ENCODE data around the gene ROBO1. TPM values are rescaled to one million over a fixed set of nuclear protein-coding genes. Genes with fewer than 3 reads are reported as not detected.

ROBO1 gene
- total RNA-seq, 1 donor from 2014 or later = 3.1 TPM

DNA sequence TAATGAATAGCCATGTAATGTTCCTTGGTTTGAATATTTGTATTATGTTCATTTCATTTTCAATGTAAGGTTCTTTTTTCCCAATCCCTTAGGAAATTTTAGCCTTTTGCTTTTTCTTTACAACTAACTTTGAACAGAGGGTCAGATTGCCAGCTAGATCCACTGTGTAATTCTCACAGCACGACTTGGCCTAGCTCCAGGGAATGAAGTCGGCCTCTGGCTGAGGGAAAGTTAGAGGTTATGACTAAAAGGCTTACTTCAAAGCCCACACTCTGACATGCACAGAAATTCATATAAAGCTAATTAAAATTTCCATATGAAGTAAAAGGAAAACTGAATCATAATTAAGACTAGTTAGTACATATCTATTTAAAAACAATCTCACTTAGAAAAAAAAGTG, 38.7 kb downstream of the ROBO1 start:
- Mint-ChIP-seq H3K36me3 (ENCODE audit: low read depth) (no peaks in the 10 kb centered on the region), H3K27ac (no peak overlapping the region), H3K27me3 (no peaks in the 10 kb centered on the region), H3K9me3 (peaks cover 3% of the 10 kb centered on the region), H3K4me3 (no peak overlapping the region), H3K4me1 (no peaks in the 10 kb centered on the region)
- ChIA-PET CTCF (no interaction called here), POLR2A (no interaction called here)
- TF ChIP-seq, protein P1, sequence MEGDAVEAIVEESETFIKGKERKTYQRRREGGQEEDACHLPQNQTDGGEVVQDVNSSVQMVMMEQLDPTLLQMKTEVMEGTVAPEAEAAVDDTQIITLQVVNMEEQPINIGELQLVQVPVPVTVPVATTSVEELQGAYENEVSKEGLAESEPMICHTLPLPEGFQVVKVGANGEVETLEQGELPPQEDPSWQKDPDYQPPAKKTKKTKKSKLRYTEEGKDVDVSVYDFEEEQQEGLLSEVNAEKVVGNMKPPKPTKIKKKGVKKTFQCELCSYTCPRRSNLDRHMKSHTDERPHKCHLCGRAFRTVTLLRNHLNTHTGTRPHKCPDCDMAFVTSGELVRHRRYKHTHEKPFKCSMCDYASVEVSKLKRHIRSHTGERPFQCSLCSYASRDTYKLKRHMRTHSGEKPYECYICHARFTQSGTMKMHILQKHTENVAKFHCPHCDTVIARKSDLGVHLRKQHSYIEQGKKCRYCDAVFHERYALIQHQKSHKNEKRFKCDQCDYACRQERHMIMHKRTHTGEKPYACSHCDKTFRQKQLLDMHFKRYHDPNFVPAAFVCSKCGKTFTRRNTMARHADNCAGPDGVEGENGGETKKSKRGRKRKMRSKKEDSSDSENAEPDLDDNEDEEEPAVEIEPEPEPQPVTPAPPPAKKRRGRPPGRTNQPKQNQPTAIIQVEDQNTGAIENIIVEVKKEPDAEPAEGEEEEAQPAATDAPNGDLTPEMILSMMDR (IDR thresholded peaks at IDR 0.05) = no peak
- no peak for ATAC-seq (ENCODE audit: low read depth)
- no peak for DNase-seq
- intact Hi-C loops (cut with micrococcal nuclease) = no loop called here

DNA sequence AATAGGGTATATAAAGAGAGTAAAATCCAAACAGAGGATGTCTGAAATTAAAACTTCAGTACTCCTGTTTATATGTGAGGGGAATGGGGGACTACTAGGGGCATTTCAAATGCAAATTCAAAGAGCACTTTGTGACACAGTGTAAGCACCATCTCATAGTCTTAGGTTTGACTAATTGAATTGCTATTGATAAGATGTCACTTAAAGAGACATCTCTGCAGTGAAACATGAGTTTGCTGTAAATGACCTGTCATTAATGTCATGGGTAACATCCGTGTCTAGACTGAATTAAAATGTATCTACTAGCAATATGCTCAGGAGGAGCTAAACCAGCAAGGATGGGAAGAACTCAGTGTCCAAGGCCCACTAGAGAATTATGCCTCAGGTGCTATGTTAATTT, 41.0 kb downstream of the ROBO1 start:
- ATAC-seq (ENCODE audit: low read depth) (no peak), DNase-seq (no peak)
- Mint-ChIP-seq H3K27me3 (no peaks in the 10 kb centered on the region), H3K27ac (no peak overlapping the region), H3K36me3 (ENCODE audit: low read depth) (no peaks in the 10 kb centered on the region), H3K4me3 (no peak overlapping the region), H3K9me3 (no peaks in the 10 kb centered on the region), H3K4me1 (no peaks in the 10 kb centered on the region)
- POLR2A ChIA-PET = no interaction called here
- CTCF ChIA-PET = no interaction called here
- TF ChIP-seq, protein P1 (IDR thresholded peaks at IDR 0.05) = no peak
- intact Hi-C loops (cut with micrococcal nuclease) = no loop called here

DNA sequence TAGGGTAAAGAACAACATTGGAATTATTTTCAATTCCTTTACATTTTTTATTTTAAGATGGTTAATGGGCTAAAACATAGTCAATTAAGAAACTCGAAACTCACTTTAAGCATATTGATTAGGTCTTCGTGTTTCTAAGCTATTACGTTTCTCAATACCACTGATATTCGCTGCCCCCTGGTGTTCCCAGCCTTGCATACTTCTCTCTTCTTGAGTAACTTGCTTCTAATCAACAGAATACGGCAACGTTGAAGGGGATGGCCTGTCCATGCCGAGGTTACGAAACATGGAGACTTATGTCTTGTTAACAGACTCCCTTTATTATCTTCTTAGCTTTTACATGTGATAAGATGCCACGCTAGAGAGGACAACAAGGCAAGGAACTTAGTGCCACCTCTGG, 43.6 kb downstream of the ROBO1 start:
- H3K4me3 Mint-ChIP-seq = no peak overlapping the region
- no peaks in the 10 kb centered on the region for H3K4me1 Mint-ChIP-seq
- H3K27me3 Mint-ChIP-seq = no peaks in the 10 kb centered on the region
- DNase-seq (no peak), ATAC-seq (ENCODE audit: low read depth) (no peak)
- ChIA-PET POLR2A (no interaction called here), CTCF (no interaction called here)
- no peak overlapping the region for H3K27ac Mint-ChIP-seq
- intact Hi-C loops (cut with micrococcal nuclease) = no loop called here
- TF ChIP-seq, protein P1 (IDR thresholded peaks at IDR 0.05) = no peak
- H3K36me3 Mint-ChIP-seq (ENCODE audit: low read depth) = no peaks in the 10 kb centered on the region
- H3K9me3 Mint-ChIP-seq = peaks cover 2% of the 10 kb centered on the region

DNA sequence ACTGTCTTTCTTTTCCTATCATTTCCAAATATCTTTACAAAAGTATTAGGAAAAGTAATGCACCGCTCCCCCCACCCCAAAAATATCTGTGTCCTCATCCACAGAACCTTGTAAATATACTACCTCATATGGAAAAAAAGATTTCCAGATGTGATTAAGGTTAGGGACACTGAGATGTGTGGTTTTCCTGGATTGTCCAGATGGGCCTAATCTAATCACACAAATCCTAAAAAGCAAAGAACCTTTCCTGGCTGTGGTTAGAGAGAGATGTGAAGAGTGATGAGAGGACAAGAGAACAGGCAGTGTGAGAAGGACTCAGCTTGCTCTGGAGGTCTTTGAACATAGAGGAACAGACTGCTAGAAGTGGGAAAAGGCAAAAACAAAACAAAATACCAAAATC, 77.7 kb downstream of the ROBO1 start:
- CTCF ChIA-PET = no interaction called here
- intact Hi-C loops (cut with micrococcal nuclease) = no loop called here
- Mint-ChIP-seq H3K27ac (no peak overlapping the region), H3K9me3 (no peaks in the 10 kb centered on the region), H3K27me3 (no peaks in the 10 kb centered on the region), H3K4me3 (no peak overlapping the region), H3K36me3 (ENCODE audit: low read depth) (no peaks in the 10 kb centered on the region), H3K4me1 (no peaks in the 10 kb centered on the region)
- no peak for DNase-seq
- TF ChIP-seq, protein P1 (IDR thresholded peaks at IDR 0.05) = no peak
- no peak for ATAC-seq (ENCODE audit: low read depth)
- POLR2A ChIA-PET = no interaction called here

DNA sequence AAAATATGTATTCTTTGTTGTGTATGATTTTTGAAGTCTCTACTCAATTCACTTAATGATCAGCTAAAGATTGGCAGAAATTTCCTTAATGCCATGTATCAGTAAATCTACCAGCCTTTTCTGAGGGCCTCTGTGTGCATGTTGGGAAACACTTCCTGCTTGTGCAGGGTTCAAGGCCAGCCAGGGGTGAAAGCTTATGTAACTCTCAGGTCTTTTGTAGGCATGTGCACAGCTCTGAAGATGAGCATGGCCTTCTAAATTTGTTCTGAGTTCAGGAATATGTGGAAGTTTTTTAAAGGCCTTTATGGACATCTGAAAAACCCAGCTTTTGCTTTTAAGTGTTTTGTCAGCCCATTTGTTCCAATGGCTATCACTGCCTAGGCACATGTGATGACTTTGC, 82.7 kb downstream of the ROBO1 start:
- DNase-seq (no peak), ATAC-seq (ENCODE audit: low read depth) (no peak)
- Mint-ChIP-seq H3K36me3 (ENCODE audit: low read depth) (no peaks in the 10 kb centered on the region), H3K27me3 (no peaks in the 10 kb centered on the region), H3K9me3 (peaks cover 5% of the 10 kb centered on the region), H3K4me1 (no peaks in the 10 kb centered on the region), H3K27ac (no peak overlapping the region), H3K4me3 (no peak overlapping the region)
- TF ChIP-seq, protein P1 (IDR thresholded peaks at IDR 0.05) = no peak
- intact Hi-C loops (cut with micrococcal nuclease) = no loop called here
- CTCF ChIA-PET = no interaction called here
- POLR2A ChIA-PET = no interaction called here

All from activated B cell treated with CpG ODN at 0.5 μM for 24 hours (primary cell).